T1000 (cell line): Measurements from ENCODE around the gene LIF.
A peak's percentile ranks its signal among the peaks of the same experiment; 100 is the strongest.
"Not testable (repeated sequence)": the region's sequence is repeated elsewhere in the genome, so short reads cannot be mapped to it uniquely, and the experiment has no call there.

Source experiments
- DNase-seq: peaks from one replicate; lab custom pipeline; 2025; ENCODE audit warnings: mixed read lengths; lab: John Stamatoyannopoulos, UW

The LIF gene

DNA sequence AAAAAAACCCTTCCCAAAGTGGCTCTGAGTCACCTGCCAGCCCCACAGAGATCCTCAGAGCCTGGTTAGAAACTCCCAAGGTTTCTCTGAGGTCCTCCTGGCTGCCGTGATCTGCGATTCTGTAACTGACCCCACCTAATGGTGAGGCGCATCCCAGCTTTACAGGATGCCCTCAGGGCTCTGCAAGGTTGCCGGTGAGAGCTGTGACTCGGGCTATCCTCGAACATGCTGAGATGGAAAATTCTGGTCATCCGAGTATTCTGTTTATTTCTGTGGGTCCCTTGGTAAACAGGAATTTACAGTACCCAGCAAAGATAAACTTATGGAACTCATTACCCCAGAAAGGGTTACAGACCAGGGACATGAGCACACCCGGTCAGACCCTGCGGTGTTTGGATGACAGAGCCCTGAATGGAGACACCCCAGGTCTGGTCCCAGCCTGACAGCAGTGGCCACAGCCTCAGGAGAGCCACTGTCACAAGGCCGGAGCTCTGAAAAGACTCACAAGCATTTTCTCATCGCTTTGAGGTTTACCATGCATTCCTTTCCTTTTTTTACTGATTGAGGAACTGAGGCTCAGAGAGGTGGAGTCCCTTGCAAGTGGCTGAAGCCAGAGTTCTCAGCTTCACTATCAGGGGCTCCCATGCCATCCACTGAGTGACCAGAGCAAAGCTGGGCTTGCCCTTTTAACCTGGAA lies 22.2 kb downstream of the LIF start:
- peak; percentile 47 for DNase-seq

DNA sequence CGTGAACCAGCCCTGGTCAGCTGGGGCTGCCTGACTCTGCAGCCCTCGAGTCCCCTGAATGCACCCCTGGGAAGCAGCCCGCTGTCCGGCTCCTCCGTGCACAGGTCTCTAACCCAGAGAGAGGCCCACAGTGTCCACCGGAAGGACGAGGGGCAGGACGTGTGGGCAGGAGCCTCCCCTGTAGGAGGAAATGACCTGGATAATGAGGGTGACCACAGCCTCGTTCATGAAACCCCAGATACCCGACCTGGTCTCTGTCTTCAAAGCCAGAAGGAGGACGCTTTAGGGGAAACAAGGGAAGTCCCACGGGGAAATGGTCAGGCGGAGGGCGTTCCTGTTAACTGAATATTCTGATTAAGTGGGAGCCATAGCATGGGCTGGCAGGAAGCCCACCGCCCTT lies 23.3 kb downstream of the LIF start:
- no peak for DNase-seq

DNA sequence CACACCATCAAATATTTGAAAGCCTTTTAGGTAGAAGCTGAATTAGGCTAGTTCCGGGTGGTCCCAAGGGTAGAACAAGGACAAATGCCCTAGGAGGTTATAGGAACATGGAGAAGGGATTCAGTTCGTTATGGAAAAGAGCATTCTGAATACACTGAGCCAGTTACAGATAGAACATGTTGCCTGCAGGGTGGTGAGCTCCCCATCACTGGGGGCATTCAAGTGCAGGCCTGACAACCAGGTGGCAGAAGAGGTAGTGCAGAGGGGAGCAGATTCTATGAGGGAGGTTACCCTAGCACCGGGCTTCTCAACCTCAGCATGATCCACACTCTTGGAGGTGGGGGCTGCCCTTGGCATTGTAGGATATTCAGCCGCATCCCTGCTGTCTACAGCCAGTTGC lies 24.2 kb downstream of the LIF start:
- no peak for DNase-seq

DNA sequence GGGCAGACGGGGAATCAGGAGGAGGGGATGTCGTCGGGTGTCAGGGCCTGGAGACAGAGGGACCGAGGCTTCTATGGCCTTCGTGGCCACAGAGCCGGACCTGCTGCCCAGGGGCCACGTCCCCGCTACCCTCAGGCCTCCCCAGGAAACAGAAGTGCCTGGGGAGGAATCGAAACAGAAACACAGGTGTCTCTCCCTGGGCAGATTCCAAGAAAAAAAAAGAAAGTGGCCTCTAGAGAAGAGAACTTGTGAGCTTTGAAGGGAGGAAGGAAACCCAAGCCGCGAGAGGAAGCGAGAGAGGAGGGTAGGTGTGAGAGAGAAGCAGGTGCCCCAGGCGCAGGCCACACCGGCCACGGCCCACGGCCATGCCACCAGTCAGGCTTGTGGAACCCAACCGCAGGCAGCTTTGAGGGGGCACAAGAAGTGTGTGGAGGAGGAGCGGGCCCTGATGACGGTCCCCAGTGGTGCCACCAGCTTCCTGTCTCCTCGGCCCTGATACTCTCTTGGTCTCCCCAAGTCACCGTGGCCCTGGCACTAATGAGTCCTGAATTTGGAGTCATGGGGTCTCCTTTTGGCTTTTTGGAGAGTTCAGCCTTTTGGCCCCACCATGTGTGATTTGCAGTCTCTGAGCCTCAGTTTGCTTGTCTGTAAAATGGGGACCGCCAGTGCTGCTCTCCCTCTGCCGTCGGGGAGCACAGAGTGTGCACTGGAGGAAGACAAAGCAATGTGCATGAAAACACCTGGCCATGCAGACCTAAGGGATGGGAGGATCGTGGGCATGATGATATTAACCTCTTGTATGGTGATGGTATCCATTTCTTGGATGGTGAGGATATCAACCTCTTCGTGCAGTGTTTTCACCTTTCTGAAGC lies 25.2 kb downstream of the LIF start:
- DNase-seq: no peak

DNA sequence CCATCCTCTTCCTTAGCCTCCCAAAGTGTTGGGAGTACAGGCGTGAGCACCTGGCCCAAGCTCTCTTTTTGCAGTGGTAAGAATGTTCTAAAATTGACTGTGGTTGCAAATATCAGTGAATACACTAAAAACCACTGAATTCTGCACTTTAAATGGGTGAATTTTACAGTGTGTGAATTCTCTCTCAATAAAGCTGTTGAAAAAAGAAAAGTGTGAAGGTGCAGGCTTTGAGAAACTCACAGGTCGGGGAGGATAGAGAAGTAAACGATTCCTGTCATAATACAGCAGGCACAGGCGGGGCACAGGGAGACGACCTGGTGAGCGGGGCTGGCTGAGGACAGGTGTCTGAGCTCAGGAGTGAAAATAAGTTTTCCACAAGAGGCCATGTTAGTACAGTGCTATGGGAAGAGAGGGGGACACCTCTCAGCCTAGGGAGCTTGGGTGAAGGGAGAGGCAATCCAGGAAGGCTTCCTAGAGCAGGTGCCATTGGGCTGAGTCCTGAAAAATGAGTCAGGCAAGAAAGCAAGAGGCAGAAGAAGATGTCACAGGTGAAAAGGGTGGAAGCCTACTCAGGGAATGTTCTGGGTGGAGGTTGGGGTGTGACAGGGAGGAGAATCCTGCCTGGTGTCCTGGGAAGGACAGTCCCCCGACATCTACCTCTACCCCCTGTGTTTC lies 26.1 kb downstream of the LIF start:
- no peak for DNase-seq

DNA sequence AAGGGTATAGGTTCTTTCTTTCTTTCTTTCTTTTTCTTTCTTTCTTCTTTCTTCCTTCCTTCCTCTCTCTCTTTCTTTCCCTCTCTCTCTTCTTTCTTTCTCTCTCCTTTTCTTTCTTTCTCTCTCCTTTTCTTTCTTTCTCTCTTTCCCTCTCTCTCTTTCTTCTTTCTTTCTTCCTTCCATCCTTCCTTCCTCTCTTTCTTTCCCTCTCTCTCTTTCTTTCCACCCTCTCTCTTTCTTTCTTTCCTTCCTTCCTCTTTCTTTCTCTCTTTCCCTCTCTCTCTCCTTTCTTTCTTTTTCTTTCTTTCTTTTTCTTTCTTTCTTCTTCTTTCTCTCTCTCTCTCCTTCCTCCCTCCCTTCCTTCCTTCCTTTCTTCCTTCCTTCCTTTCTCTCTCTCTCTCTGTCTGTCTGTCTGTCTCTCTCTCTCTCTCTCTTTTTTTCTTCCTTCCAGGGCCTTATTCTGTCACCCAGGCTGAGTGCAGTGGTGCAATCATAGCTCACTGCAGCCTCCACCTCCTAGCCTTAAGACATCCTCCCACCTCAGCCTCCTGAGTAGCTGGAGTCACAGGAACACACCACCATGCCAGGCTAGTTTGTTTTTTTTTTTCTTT lies 26.8 kb downstream of the LIF start:
- DNase-seq: no peak

DNA sequence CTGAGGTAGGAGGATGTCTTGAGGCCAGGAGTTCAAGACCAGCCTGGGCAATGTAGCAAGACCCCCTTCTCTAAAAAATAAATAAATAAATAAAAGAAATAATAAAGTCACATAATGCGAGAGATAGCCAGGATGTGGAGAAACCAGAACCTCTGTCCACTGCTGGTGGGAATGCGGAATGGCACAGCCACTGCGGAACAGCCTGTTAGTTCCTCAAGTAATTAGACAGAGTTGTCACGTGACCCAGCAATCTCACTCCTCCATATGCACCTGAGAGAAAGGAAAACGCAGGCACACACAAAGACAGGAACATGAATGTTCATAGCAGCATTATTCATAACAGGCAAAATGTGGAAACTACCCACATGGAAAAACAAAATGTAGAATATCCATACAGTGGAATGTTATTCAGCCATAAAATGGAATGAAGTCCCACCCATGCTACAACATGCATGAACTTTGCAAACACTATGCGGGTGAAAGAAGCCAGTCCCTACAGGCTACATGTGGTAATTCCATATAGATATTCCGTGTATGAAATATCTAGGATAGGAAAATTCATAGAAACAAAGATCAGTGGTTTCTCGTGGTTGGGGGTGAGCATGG lies 27.4 kb downstream of the LIF start:
- no peak for DNase-seq

DNA sequence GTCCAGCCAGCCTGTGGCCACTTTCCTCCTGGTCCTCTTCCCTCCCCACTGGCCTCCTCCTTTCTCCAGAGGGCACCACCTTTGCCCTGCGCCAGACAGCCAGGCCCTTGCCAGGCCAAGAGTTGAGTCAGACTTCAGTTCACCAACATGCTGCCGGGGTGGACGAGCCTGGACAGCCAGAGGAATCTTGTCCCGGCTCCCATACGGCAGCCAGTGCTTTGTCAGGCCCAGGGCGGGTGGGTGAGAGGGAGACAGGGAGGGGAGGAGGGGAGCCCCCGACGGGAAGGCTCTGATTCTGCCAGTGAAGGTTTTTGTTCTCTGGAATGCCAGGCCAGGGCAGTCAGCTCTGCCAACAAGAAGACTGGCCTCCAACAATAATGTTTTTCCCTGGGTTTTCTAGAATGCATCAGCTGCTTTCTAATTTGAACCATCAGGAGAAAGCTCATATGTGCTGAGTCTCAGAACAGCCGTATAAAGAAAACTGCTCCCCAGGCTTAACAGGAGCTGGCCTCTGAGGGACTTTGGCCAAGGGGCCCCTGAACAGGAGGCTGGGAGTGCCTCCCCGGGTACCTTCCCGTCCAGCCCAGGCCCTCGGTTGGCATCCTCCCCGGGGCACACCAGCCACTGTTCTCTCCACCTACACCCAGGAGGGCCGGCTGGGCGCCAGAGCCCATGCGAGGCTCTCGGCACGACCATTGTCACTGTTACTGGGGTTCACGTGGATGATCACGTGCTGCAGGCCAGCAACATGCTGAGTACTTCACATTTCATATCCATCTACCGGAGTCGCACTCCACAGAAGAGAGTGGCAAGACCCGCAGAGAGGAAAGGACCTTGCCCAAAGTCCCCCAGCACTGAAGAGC lies 28.6 kb downstream of the LIF start:
- DNase-seq: no peak

DNA sequence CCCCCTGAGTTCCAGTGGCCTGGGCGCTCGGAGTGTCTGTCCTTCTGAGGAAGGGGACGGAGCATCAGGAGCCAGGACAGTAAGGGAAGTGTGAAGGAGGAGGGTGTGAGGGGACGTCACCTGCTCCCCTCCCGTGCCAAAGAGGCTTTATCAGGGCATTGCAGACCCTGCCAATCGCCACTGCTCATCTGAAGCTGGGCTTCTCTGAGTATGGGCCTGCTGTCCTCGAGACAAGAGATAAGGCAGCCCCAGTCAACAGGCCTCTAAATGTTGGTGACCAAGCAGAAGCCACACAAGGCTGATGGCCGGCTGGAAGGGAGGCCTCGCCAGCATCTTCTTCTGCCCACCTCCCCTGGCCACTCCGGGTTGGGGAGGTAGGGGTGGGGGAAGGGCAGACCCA lies 29.8 kb downstream of the LIF start:
- no peak for DNase-seq

DNA sequence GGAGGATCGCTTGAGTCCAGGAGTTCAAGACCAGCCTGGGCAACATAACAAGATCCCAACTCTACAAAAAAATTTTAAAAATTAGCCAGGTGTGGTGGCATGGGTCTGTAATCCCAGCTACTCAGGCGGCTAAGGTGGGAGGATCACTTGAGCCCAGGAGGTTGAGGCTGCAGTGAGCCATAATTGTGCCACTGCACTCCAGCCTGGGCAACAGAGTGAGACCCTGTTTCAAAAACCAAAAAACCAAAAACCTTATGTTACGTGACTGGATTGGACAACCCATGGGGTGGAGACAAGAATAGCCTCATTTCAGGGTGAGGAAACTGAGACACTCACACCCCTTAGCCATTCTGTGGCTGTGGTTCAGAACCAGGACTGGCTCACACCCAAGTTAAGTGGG lies 30.3 kb downstream of the LIF start:
- DNase-seq: not testable (repeated sequence)

DNA sequence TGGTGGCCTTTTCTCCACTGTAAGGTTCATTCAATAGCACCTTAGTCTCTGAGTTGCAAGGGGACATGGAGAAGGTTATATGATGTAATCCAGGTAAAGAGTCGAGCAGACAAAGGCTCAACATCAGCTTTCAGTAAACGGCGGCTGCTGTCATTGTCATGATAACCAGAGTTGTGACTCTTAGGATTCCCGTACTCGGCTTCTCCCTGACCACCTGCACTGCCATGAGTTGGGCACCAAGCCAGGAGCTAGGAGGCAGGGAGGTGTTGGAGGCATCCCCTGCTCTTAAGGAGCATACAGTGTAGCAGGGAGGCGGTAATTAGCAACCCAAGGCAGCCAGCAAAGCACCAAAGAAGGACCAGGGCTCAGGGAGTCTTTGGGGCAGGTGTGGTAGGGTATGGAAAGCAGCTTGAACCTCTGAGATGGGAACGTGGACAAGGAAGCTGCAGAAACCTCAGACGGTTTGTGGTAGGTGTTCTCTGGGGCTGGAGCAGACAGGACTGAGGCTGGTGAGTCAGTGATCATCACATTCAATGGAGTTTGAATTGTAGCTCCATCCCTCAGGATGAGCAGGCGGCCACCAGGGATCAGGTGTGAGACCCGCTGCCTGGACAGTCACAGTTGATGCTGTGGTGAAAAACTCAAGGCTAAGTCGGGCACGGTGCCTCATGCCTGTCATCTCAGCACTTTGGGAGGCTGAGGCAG lies 31.7 kb downstream of the LIF start:
- DNase-seq: no peak

DNA sequence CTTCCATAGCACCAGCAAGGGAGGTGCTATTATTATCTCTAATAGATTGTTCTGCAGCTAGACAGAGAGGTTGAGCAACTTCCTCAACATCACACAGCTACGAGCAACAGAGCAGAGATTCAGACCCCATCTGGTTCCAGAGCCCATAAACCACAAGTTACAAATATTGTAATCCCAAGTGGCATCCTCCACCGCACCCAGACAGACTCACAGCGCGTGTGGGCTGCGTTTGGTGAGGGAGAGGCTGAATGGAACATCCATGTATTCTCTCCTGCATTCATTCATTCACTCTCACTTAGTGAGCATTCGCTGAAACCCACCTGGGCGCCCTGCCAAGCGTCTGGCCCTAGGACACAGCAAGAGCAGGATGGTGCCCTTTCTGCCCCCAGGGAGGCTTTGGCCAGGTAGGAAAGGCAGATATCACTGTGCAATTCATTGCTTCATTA lies 33.5 kb downstream of the LIF start:
- no peak for DNase-seq

DNA sequence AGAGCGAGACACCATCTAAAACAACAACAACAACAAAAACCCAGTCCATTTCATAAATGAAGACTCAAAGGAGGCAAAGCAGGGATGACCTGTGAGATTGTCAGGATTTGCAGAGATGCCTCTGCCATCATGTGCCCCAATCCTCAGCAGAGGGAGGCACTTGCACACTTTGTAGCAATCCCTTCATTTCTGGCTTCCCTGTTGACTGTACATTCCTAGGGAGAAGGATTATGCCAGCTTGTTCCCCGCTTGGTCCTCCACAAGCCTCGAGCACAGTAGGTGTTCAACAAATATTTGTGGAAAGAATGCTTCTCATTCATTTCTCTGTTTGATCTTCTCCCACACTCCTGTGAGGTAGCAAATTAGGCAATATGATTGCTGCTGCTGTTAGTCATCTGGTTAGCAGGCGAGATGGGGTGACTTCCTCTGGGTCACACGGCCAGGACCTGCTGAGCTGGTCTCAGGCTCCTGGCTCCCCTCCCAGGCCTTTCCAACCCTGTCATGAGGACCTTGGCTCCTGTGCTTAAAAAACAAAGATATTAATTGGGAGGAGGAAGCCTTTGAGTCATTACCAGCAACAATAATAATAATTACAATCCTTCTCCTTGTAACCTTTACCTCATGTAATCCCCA lies 34.1 kb downstream of the LIF start:
- peak; percentile 62 for DNase-seq

DNA sequence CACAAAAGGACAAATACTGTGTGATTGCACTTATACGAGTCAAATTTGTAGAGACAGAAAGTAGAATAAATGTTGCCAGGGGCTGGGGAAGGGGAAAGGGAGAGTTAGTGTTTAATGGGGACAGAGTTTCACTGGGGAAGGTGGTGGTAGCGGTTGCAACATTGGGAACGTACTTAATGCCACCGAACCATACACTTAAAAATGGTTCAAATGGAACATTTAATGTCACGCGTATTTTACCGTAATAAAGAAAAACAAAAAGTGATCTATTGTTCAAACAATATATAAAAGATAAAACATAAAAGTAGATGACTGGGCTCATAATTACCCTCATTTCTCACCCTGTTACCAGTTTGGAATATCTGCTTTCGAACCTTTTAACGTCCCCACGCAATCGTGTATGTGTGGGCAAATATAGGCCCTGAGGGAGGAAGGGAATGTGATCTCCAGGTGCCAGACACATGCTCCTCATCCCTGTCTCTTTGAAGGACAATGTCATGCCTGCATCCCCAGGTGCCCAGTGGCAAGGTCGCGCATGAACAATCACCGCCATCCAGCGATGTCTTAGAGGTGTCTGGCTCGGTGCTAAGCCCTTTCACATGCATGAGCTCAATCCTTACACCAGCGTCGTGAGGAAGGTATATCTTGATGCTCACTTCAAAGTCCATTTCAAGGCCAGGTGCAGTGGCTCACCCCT lies 35.3 kb downstream of the LIF start:
- DNase-seq: no peak

DNA sequence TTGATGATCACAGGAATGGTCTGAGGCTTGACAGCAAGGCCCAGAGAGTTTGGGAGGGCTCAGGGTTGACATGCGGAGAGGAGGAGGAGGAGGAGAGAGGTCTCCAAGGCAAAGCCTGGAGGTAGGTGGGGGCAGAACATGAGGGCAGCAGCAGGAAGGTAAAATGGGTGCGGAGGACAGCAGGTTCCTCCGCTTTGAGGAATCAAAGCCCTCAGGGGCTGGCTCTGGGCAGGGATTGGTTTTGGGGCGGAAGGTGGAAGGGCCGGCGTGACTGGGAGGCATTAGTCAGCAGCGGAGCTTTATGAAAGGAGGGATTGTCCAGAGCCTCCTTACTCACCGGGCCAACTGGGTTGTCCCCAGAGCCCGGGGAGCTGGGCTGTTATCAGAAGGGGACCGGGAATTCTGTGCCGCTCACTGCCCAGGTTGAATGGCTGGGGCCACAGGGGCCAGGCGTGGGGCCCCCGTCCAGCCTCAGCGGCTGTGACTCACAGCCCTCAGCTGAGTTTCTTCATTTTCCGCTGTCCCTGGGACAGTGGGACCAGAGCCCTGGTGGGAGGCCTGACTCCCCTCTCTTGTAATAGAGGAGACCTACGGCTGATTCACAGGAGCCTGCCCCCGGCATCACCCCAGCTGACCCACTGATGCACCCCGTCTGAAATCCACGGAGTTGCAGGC lies 36.2 kb downstream of the LIF start:
- DNase-seq: peak; percentile 76

DNA sequence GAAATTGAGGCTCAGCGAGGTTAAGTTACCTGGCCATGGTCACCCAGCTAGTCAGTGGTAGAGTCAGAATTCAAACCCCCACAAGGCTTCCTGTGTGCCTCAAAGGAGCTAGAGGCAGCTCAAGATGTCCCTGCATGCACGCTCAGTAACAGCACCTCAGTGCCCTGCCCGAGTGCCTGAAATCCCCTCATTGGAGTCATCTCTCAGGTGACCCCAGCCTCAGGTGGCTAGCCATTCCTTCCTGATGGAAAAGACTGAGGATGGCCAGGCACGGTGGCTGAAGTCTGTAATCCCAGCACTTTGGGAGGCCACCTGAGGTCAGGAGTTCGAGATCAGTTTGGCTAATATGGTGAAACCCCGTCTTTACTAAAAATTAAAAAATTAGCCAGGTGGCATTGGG lies 36.9 kb downstream of the LIF start:
- DNase-seq: no peak

DNA sequence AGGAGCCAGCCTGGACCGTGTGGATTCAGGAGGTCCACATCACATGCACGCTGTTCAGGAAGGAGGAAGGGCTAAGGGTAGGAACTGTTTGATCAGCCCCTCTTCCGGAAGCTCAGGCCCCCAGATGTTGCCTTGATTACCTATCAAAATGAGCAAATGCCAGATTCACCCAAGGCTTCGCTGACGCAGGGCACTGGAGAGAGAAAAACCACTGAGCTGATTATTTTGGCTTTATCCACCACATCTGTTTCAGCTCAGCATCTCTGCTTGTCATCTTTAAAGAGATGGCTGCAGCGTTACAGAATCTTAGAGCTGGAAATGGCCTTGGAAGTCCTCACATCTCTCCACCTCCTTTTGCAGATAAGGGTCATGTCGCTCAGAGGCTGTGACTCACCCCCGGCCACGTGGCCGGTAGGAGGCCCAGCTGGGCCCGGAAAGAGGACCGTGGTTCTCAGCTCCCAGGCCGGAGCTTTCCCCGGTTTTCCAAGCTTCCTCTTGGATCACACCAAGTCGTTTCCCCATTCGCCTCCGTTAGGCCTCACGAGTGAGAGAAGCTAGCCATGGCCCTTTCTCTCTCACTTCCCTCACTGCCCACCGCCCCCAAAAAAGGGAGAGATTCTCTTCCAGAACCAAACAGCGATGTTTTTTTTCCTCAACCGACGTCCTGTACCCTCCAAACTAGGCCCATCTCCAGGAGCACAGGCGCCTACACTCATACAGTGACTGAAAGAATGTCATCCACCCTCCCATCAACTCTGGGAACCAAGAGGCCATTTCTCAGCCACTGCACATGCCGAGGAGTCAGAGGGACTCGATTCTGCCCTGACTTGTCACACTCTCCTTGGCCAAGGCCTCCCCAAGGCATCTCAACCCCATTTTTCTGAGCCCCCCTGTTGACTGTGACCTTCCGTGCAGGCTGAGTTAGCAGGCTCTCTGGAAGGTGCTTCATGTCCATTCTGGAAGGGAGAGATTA lies 37.6 kb downstream of the LIF start:
- no peak for DNase-seq
